ENCODE measurements around the gene SPP2.

DNA sequence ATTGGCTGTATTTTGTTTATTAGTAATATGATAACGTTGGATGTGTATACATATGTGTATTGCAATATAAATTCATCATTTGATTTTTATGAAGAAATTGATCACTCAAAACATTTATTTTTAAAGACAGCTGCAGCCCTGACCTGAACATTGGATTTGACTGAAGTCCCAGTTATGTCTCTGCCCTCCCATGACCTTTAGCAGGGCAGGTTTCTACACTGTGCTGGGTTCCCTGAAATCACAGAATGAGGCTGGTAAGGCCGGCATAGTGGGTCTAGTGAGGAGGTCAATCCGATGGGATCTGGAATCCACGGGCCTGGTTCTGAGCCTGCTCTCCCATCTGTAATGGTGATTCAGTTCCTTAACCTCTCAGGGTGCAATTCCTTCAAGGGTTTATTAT is 22.0 kb downstream of the SPP2 start:
- TF ChIP-seq, protein P1, sequence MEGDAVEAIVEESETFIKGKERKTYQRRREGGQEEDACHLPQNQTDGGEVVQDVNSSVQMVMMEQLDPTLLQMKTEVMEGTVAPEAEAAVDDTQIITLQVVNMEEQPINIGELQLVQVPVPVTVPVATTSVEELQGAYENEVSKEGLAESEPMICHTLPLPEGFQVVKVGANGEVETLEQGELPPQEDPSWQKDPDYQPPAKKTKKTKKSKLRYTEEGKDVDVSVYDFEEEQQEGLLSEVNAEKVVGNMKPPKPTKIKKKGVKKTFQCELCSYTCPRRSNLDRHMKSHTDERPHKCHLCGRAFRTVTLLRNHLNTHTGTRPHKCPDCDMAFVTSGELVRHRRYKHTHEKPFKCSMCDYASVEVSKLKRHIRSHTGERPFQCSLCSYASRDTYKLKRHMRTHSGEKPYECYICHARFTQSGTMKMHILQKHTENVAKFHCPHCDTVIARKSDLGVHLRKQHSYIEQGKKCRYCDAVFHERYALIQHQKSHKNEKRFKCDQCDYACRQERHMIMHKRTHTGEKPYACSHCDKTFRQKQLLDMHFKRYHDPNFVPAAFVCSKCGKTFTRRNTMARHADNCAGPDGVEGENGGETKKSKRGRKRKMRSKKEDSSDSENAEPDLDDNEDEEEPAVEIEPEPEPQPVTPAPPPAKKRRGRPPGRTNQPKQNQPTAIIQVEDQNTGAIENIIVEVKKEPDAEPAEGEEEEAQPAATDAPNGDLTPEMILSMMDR (conservative IDR thresholded peaks at IDR 0.05) = no peak
- TF ChIP-seq ZFX (IDR thresholded peaks at IDR 0.05) = no peak
